HepG2 (cell line): ENCODE results near the gene ACER2. TPM values are rescaled to one million over a fixed set of nuclear protein-coding genes. Genes with fewer than 3 reads are reported as not detected.
A peak's percentile ranks its signal among the peaks of the same experiment; 100 is the strongest.

ENCODE experiments used
- ATAC-seq: fragments of 200-7000 bp; cut with Tn5 transposase; 3 replicates; pipeline ENCODE4 v1.9.1; 2020; ENCODE audit warnings: mild to moderate bottlenecking, moderate library complexity
- BruUV-seq: library from RNA; stranded (reverse); fragments of 400-500 nt; replicated peaks from 2 replicates; lab custom pipeline; 2021; lab: Mats Ljungman, UMichigan
- CTCF ChIA-PET: fragments of 300-600 bp; formaldehyde crosslinking; extraction: SDS; loops from one replicate; lab custom pipeline; 2021; ENCODE audit warnings: low total read pairs, inconsistent platforms, low intra/inter-chr PET ratio; lab: Yijun Ruan, JAX
- POLR2A ChIA-PET: fragments of 350-600 bp; sonication (Branson Sonifier 250); formaldehyde crosslinking; loops from one replicate; lab custom pipeline; 2020; ENCODE audit warnings: antibody characterized with exemption, inconsistent platforms; lab: Yijun Ruan, JAX
- DNase-seq: peaks from one replicate; pipeline ENCODE4 v3.0.0-alpha.2; 2015; ENCODE audit warnings: low spot score
- FAIRE-seq: peaks from 3 replicates; lab custom pipeline; 2011; peaks lifted over from hg19 to GRCh38; lab: Jason Lieb, UNC
- H2AFZ ChIP-seq: one replicate; pipeline ENCODE4 v1.6.1; 2011; ENCODE audit warnings: low read length, inconsistent platforms
- H3K27ac ChIP-seq: fragments of 300-600 bp; 3 replicates; pipeline ENCODE4 v1.8.0; 2011; ENCODE audit warnings: mixed run types, mild to moderate bottlenecking, mixed read lengths, low read length, inconsistent platforms; ENCODE audit not compliant: insufficient read depth; ENCODE audit errors: extremely low read length
- H3K27me3 ChIP-seq, 2 experiments: fragments of 200-600 bp in 1 of 2; 2 replicates in 1 of 2; 3 replicates in 1 of 2; pipeline versions ENCODE4 v1.6.0 to v1.8.0; 2011; ENCODE audit warnings: low read length in 2 of 2, mild to moderate bottlenecking in 2 of 2, moderate library complexity in 2 of 2, inconsistent platforms in 1 of 2; ENCODE audit not compliant: insufficient read depth in 2 of 2, control insufficient read depth in 1 of 2
- H3K36me3 ChIP-seq, 2 experiments: fragments of 200-600 bp in 1 of 2; replicated peaks in 1 of 2; 2 replicates in 1 of 2; 3 replicates in 1 of 2; pipeline versions ENCODE4 v1.5.1 to v1.8.0; 2011; ENCODE audit warnings: low read length in 2 of 2, inconsistent platforms in 1 of 2; ENCODE audit not compliant: insufficient read depth in 2 of 2, control insufficient read depth in 1 of 2
- H3K4me1 ChIP-seq: 2 replicates; pipeline ENCODE4 v1.5.1; 2012; ENCODE audit warnings: low read length, inconsistent platforms; ENCODE audit not compliant: insufficient read depth
- H3K4me2 ChIP-seq: 2 replicates; pipeline ENCODE4 v1.6.0; 2011; ENCODE audit warnings: low read depth, low read length, inconsistent platforms
- H3K4me3 ChIP-seq, 3 experiments: fragments of 200-600 bp in 1 of 3; sonication (generic), shearing (Covaris generic) in 1 of 3; replicated peaks in 1 of 3; 2 replicates each; pipeline ENCODE4 v1.5.1; 2011 to 2016; ENCODE audit warnings: low read length in 3 of 3, inconsistent platforms in 2 of 3, low read depth in 2 of 3, mild to moderate bottlenecking in 2 of 3, control low read depth in 1 of 3, mixed read lengths in 1 of 3; ENCODE audit not compliant: insufficient read depth in 1 of 3
- H3K79me2 ChIP-seq: one replicate; pipeline ENCODE4 v1.6.1; 2011; ENCODE audit warnings: low read length, inconsistent platforms; ENCODE audit not compliant: insufficient read depth
- H3K9ac ChIP-seq: 2 replicates; pipeline ENCODE4 v1.6.0; 2011; ENCODE audit warnings: mild to moderate bottlenecking, low read depth, low read length, inconsistent platforms; ENCODE audit not compliant: insufficient read depth
- H3K9me3 ChIP-seq: 2 replicates; pipeline ENCODE4 v1.5.1; 2012; ENCODE audit warnings: mild to moderate bottlenecking, low read length
- H4K20me1 ChIP-seq: 2 replicates; pipeline ENCODE4 v1.6.0; 2011; ENCODE audit warnings: inconsistent platforms, mild to moderate bottlenecking, low read length, moderate library complexity; ENCODE audit not compliant: insufficient read depth
- NFYB ChIP-seq: sonication (generic); formaldehyde crosslinking; IDR thresholded peaks from 2 replicates; pipeline ENCODE4 v1.4.0; 2020; ENCODE audit warnings: missing genetic modification reagents
- PTBP1 ChIP-seq: fragments of 200-400 bp; formaldehyde crosslinking; IDR thresholded peaks from 2 replicates; pipeline ENCODE4 v1.6.1; 2018; ENCODE audit warnings: low read length, low read depth; ENCODE audit not compliant: poor library complexity, severe bottlenecking
- RAD21 ChIP-seq: fragments of 450-650 bp; formaldehyde crosslinking; IDR thresholded peaks from 2 replicates; pipeline ENCODE4 v1.5.0; 2020; ENCODE audit warnings: mild to moderate bottlenecking
- SMC3 ChIP-seq: IDR thresholded peaks from 2 replicates; pipeline ENCODE4 v1.6.1; 2011; ENCODE audit warnings: low read length, improper control_type of control experiment
- TEAD3 ChIP-seq: optimal IDR thresholded peaks from 2 replicates; pipeline ENCODE3; 2016; ENCODE audit warnings: borderline replicate concordance
- ZBTB7B ChIP-seq: sonication (generic); formaldehyde crosslinking; IDR thresholded peaks from 2 replicates; pipeline ENCODE4 v1.4.0; 2020; ENCODE audit warnings: missing genetic modification reagents
- ZNF777 ChIP-seq: sonication (generic); formaldehyde crosslinking; IDR thresholded peaks from 2 replicates; pipeline ENCODE4 v1.4.0; 2020; ENCODE audit warnings: missing genetic modification reagents
- WGBS: methylation state at CpG from one replicate; pipeline ENCODE4 v1.1.6; 2017; ENCODE audit warnings: low lambda C conversion rate; 5-methylcytosine and 5-hydroxymethylcytosine counted together
- in situ Hi-C: cut with HindIII; loops from 2 replicates; pipeline ENCODE4 v1.10.0; 2017; ENCODE audit warnings: low pct_unique_long_range_greater_than_20kb; ENCODE audit not compliant: extremely low pct_ligation_motif_present
- intact Hi-C: fragments of 100-400 bp; cut with micrococcal nuclease; formaldehyde crosslinking; loops from one replicate; pipeline ENCODE4 v1.10.0; 2022; ENCODE audit not compliant: unreplicated experiment
- polyA plus RNA-seq, 8 experiments: library from polyadenylated mRNA; depleted of rRNA in 3 of 8; stranded (reverse) in 7 of 8; unstranded in 1 of 8; fragments of >200 nt; fragmentation: Illumina TruSeq in 4 of 8; extraction: Trizol in 4 of 8; gene quantifications; 2 replicates each; pipeline versions ENCODE4 v1.2.1 to v1.2.3, GENCODE V29; 2011 to 2016; ENCODE audit warnings: low read depth in 4 of 8, missing spikeins in 1 of 8, mixed read lengths in 1 of 8; ENCODE audit not compliant: insufficient read depth in 1 of 8
- total RNA-seq, 5 experiments: library from RNA; depleted of rRNA; stranded (reverse); fragments of >200 nt; fragmentation: Illumina TruSeq; extraction: Trizol; gene quantifications; 2 replicates each; pipeline ENCODE4 v1.2.3, GENCODE V29; 2016; ENCODE audit warnings: low read depth in 1 of 5
- TF ChIP-seq, protein P1 (sequence below): sonication (generic); formaldehyde crosslinking; IDR thresholded peaks from 2 replicates; pipeline ENCODE4 v1.8.1; 2023; ENCODE audit warnings: mild to moderate bottlenecking, missing genetic modification reagents
- TF ChIP-seq, protein P2 (sequence below): sonication (generic); formaldehyde crosslinking; IDR thresholded peaks from 2 replicates; pipeline ENCODE4 v1.5.0; 2020; ENCODE audit warnings: mild to moderate bottlenecking, missing genetic modification reagents, borderline replicate concordance
- TF ChIP-seq, protein P3 (sequence below): IDR thresholded peaks from 2 replicates; pipeline ENCODE4 v1.6.1; 2016; ENCODE audit warnings: low read depth

Gene ACER2
- total and polyA plus RNA-seq, 2 of the 13 experiments (the other 11 are each of a cell fraction or from before 2014, with no cell fraction given): 1.9 to 3.4 TPM

DNA sequence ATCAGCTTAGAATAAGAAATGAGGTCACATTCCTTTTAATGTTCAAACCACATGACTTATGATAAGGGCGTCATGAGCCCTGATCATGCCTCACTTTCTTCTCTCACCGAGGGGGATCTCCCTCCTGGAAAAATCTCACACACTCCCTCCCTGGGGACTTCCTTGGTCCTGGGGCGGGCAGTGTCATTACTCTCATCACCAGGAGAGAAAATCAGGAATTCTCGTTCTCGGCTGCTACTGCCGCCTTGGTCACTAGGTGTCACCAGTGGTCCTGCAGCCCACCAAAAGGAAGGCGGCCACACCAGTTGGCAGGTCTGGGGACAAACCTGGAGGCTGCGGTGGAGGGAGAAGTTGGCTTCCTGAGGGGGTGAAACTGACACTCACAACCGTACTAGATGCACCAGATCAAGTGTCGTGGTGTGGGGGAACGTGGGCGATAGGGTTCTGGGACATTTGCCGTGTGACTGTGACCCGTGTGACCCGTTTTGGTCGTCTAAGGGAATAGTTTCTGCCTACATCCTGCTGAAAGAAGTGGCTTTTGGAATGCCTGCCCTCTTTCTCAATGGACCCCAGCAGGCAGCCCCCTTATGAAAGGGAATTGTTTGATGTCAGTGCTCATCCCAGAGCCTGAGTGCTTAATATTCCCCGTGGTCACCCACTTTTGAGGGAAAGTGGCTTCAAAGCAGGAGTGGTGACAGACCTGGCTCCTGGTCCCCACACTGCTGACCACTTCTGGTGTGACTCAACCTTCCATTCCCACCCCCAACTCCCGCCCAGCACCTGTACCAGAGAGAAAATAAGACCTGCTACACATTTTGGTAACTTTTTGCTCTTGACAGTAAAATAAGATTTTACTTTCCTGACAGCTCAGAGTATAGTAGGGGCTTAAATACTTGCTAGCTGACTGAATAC, 63.2 kb downstream of the ACER2 start:
- Histone ChIP-seq H3K4me1 (no peaks in the 10 kb centered on the region), H3K9me3 (no peaks in the 10 kb centered on the region), H3K27me3 (peaks cover 0 to 8% of the 10 kb centered on the region in 2 experiments; a peak in 1 of 5 replicates), H3K27ac (no peak overlapping the region), H3K4me3 (peak overlapping the region in 1 of 3 experiments; percentile 49; a peak in 2 of 6 replicates), H2AFZ (peak overlapping the region; percentile 11), H4K20me1 (no peaks in the 10 kb centered on the region), H3K4me2 (peak overlapping the region; percentile 71), H3K79me2 (no peaks in the 10 kb centered on the region), H3K9ac (no peak overlapping the region), H3K36me3 (no peaks in the 10 kb centered on the region)
- BruUV-seq: no TSS peak
- FAIRE-seq (peak; percentile 55), ATAC-seq (peak; percentile 96), DNase-seq (peak; percentile 41)
- ChIA-PET POLR2A (no interaction called here), CTCF (no interaction called here)
- in situ Hi-C loops (no loop called here), intact Hi-C loops (loop anchor here (5.0 kb wide), 1 partner anchor 1640 kb away; no protein-coding TSS in a partner anchor)
- WGBS: 3% methylated on average over 17 of the region's 18 CpGs
- TF ChIP-seq NFYB (CRISPR knock-in tag) (no peak), RAD21 (CRISPR knock-in tag) (peak; percentile 64), ZNF777 (CRISPR knock-in tag) (no peak), TEAD3 (CRISPR knock-in tag) (peak; percentile 12), SMC3 (peak; percentile 22), PTBP1 (no peak), ZBTB7B (CRISPR knock-in tag) (peak; percentile 52; the same call in 1 of the 2 replicates)
- TF ChIP-seq, protein P1, sequence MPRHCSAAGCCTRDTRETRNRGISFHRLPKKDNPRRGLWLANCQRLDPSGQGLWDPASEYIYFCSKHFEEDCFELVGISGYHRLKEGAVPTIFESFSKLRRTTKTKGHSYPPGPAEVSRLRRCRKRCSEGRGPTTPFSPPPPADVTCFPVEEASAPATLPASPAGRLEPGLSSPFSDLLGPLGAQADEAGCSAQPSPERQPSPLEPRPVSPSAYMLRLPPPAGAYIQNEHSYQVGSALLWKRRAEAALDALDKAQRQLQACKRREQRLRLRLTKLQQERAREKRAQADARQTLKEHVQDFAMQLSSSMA (CRISPR knock-in tag): no peak
- TF ChIP-seq, protein P2, sequence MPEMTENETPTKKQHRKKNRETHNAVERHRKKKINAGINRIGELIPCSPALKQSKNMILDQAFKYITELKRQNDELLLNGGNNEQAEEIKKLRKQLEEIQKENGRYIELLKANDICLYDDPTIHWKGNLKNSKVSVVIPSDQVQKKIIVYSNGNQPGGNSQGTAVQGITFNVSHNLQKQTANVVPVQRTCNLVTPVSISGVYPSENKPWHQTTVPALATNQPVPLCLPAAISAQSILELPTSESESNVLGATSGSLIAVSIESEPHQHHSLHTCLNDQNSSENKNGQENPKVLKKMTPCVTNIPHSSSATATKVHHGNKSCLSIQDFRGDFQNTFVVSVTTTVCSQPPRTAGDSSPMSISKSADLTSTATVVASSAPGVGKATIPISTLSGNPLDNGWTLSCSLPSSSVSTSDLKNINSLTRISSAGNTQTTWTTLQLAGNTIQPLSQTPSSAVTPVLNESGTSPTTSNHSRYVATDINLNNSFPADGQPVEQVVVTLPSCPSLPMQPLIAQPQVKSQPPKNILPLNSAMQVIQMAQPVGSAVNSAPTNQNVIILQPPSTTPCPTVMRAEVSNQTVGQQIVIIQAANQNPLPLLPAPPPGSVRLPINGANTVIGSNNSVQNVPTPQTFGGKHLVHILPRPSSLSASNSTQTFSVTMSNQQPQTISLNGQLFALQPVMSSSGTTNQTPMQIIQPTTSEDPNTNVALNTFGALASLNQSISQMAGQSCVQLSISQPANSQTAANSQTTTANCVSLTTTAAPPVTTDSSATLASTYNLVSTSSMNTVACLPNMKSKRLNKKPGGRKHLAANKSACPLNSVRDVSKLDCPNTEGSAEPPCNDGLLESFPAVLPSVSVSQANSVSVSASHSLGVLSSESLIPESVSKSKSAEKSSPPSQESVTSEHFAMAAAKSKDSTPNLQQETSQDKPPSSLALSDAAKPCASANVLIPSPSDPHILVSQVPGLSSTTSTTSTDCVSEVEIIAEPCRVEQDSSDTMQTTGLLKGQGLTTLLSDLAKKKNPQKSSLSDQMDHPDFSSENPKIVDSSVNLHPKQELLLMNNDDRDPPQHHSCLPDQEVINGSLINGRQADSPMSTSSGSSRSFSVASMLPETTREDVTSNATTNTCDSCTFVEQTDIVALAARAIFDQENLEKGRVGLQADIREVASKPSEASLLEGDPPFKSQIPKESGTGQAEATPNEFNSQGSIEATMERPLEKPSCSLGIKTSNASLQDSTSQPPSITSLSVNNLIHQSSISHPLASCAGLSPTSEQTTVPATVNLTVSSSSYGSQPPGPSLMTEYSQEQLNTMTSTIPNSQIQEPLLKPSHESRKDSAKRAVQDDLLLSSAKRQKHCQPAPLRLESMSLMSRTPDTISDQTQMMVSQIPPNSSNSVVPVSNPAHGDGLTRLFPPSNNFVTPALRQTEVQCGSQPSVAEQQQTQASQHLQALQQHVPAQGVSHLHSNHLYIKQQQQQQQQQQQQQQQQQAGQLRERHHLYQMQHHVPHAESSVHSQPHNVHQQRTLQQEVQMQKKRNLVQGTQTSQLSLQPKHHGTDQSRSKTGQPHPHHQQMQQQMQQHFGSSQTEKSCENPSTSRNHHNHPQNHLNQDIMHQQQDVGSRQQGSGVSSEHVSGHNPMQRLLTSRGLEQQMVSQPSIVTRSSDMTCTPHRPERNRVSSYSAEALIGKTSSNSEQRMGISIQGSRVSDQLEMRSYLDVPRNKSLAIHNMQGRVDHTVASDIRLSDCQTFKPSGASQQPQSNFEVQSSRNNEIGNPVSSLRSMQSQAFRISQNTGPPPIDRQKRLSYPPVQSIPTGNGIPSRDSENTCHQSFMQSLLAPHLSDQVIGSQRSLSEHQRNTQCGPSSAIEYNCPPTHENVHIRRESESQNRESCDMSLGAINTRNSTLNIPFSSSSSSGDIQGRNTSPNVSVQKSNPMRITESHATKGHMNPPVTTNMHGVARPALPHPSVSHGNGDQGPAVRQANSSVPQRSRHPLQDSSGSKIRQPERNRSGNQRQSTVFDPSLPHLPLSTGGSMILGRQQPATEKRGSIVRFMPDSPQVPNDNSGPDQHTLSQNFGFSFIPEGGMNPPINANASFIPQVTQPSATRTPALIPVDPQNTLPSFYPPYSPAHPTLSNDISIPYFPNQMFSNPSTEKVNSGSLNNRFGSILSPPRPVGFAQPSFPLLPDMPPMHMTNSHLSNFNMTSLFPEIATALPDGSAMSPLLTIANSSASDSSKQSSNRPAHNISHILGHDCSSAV: no peak
- TF ChIP-seq, protein P3, sequence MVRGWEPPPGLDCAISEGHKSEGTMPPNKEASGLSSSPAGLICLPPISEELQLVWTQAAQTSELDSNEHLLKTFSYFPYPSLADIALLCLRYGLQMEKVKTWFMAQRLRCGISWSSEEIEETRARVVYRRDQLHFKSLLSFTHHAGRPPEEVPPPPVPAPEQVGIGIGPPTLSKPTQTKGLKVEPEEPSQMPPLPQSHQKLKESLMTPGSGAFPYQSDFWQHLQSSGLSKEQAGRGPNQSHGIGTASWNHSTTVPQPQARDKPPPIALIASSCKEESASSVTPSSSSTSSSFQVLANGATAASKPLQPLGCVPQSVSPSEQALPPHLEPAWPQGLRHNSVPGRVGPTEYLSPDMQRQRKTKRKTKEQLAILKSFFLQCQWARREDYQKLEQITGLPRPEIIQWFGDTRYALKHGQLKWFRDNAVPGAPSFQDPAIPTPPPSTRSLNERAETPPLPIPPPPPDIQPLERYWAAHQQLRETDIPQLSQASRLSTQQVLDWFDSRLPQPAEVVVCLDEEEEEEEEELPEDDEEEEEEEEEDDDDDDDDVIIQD (CRISPR knock-in tag): no peak
